ENCODE results near the gene HINT3.
"Not testable (repeated sequence)": the region's sequence is repeated elsewhere in the genome, so short reads cannot be mapped to it uniquely, and the experiment has no call there.

HINT3 gene

GRCh38 chr6:125963817-125964216 lies 7.2 kb downstream of the HINT3 start:
- DNase-seq, result no peak

- no peak for DNase-seq
Measured at GRCh38 chr6:125966569-125966968, 10.0 kb downstream of the HINT3 start.

- DNase-seq, result no peak
Measured at GRCh38 chr6:125968493-125968892, 11.9 kb downstream of the HINT3 start.

DNA sequence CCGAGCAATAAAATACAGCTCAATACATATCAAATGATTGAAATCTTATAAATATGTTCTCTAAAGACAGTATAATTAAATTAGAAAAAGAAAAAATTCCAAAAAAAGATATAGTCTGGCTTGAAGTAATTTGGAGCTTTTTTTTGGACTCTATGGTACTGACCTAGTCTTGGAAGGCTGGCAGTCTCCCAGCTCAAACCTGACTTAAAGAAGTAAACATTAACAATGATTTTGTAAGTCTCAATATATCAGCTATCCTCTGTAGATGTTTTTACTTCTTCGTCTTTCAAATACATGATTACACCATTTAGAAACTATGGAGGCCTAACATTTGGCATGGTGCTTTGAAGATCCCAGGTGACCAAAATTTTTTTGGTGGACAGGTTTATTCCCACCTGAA lies 14.2 kb downstream of the HINT3 start:
- DNase-seq, result no peak

GRCh38 chr6:125972478-125972877 lies 15.9 kb downstream of the HINT3 start:
- DNase-seq, result not testable (repeated sequence)

DNA sequence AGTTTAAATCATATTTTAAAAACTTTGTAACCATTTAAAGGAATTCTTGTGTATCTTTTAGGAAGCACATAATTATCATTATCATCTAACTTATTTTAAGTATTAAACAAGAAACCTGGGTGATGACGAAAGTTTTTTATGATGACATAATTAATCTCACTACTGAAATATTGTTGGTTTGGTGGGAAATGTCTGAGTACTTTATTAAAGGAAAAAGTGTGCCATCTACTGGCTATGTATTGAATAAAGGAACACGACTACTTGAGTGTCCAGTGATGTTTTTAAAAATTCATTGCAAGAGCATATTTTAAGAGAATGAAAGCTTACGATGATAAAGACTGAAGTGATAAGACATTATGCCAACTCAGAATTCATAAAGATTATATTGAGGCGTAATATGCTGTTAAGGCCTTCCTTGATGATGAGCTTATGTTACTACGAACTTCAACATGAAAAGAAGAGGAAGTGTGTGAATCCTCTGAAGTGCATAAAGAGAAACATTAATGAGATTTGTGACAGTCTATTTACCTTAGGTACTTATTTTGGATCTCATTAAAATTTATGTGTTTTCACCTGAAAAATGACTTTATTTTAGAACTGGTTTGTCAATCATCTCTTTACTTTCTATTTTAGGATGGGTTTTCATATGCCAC lies 17.8 kb downstream of the HINT3 start:
- peak; percentile 32 for DNase-seq

DNA sequence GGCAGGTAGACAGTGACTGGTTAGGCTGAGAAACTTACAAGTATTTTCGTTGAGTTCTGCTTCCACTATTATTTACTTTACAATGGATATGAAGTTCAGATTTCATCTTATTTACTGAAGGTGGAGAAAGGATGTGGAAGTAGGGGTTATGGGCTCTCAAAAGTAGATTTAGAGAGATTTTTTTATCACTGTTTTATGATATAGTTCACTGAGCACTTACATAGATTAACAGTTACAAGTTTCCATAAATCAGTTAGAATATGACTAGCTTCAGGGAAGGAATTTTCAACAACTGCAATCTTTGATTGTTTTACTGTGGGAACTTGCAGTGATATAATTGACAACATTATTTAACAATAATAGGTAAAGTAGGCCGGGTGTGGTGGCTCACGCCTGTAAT lies 22.5 kb downstream of the HINT3 start:
- no peak for DNase-seq

GRCh38 chr6:125981571-125982185 lies 25.1 kb downstream of the HINT3 start:
- no peak for DNase-seq

DNA sequence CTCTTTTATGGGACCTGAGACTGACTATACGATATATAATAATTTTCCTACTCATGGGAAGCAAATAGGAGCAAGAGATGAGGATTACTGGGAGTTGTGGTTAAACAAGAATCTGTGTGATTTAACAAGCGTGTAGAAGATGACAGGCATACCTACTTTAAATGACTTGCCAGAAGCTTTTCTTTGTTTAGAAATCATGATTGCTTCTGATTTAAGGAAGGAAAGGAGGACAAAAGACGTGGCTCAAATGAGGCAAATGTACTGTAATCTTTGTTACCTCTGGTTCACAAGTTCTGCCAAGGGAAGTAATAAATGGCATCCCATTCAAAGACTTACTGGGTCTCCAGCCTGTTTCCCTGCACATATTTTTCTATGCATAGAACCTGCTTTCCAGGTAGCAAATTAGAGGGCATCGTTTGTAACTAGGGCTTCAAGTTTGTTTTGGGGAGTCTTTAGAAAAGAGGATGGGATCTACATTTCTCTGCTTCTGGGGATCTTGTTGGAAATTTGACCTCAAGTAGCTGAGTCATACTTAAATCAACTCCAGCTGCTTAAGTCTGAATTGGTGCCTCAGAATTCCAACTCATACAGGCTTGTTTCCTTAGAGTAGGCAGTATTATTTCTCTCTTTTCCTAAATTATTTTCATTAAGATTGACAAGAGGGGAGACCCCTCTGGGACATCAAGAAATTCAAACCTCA lies 26.8 kb downstream of the HINT3 start:
- DNase-seq, result no peak

GRCh38 chr6:125984311-125984710 lies 27.7 kb downstream of the HINT3 start:
- no peak for DNase-seq

DNA sequence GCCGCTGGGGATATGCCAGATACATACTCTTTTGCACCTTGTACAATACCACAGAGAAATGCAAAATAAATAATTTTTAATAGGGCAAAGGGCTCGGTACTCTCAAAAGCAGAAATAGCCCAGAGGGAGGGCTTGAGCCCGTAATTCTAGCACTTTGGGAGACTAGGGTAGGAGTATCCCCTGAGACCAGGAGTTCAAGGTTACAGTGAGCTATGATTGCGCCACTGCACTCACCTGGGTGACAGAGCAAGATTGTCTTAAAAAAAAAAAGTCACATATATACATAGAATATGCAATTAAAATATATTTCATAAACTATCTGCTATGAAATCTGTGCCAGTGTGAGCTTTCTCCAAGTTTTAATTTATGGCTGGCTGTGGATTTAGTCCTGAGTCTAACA lies 29.0 kb downstream of the HINT3 start:
- no peak for DNase-seq

GRCh38 chr6:125985979-125986300 lies 29.4 kb downstream of the HINT3 start:
- no peak for DNase-seq

- DNase-seq, result peak; percentile 77
Measured at GRCh38 chr6:125986301-125987025, 29.9 kb downstream of the HINT3 start, which contains the start of gene TRMT11. TSS of gene TRMT11 (plus strand) at chr6:125986540. CDS start at chr6:125986551, 11 bp downstream.

- DNase-seq, result no peak
Measured at GRCh38 chr6:125987026-125987617, 30.6 kb downstream of the HINT3 start.

GRCh38 chr6:125988280-125988679 lies 31.7 kb downstream of the HINT3 start:
- DNase-seq, result no peak

DNA sequence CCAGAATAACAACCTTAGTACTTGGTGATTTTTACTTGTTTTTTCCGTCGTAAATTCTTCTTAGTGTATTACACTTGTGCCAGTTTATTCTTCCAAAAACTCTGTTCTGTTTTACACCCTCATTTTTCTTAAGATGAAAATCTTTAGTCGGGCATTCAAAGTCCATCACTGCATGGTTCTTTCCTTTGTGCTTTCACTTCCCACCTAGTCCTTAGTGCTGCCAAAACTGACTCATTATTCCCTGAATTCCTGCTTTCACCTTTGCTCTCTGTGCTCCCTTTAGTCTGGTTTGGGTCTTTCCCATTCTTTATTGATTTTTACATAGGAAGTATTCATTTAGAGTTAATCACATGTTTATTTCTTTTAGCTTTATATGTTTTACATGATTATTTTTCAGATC lies 33.1 kb downstream of the HINT3 start:
- DNase-seq, result no peak

- DNase-seq, result no peak
Measured at GRCh38 chr6:125991653-125992052, 35.1 kb downstream of the HINT3 start.

DNA sequence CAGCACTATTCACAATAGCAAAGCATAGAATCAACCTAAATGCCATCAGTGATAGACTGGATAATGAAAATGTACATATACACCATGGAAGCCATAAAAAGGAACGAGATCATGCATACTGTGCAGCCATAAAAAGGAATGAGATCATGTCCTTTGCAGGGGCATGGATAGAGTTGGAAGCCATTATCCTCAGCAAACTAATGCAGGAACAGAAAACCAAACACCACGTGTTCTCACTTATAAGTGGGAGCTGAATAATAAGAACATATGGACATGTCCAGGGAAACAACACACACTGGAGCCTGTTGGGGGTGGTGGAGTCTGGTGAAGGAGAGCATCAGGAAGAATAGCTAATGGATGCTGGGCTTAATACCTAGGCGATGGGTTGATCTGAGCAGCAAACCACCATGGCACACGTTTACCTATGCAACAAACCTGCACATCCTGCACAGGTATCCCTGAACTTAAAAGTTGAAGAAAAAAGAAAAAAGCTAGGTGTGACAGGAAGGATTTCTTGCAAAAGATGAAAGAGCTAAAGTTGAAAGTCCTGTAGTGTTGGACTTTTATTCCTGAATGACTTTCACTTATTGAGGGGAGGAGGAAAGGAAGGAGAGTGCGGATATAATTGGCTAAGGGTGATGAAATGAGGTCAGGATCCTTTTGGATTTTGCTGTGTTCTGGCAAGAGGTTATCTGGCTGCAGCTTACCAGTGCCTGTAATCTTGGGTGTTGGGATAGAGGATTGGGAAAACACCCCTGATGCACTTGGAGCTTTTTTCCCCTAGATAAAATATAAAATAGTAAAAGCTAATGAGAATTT lies 38.3 kb downstream of the HINT3 start:
- DNase-seq, result no peak

DNA sequence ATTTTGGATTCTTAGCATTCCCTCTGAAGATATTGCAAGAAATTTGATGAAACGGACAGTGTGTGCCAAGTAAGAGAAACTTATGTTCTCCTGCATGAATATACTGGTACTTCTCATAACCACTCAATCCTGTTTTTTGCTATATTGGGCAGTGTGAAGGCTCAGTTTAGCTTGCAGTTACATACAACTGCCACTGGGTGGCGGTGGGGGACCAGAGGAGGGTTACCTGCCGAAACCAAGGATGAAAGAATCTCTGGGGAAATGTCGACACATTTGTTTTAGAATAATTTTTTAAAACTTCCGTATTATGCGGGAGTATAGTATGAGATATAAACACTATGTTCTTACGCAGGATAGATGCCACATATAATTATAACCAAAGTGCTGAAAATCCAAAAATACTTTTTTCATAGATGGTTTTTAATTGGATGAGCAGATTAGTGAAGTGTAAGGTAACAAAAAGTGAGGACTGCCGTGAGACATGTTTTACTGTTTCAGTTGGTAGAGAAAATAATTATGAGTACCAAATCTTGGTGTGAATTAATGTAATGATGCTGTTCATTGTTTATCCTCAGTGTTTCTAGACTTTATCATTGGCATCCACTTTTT lies 39.5 kb downstream of the HINT3 start:
- peak; percentile 50 for DNase-seq

DNA sequence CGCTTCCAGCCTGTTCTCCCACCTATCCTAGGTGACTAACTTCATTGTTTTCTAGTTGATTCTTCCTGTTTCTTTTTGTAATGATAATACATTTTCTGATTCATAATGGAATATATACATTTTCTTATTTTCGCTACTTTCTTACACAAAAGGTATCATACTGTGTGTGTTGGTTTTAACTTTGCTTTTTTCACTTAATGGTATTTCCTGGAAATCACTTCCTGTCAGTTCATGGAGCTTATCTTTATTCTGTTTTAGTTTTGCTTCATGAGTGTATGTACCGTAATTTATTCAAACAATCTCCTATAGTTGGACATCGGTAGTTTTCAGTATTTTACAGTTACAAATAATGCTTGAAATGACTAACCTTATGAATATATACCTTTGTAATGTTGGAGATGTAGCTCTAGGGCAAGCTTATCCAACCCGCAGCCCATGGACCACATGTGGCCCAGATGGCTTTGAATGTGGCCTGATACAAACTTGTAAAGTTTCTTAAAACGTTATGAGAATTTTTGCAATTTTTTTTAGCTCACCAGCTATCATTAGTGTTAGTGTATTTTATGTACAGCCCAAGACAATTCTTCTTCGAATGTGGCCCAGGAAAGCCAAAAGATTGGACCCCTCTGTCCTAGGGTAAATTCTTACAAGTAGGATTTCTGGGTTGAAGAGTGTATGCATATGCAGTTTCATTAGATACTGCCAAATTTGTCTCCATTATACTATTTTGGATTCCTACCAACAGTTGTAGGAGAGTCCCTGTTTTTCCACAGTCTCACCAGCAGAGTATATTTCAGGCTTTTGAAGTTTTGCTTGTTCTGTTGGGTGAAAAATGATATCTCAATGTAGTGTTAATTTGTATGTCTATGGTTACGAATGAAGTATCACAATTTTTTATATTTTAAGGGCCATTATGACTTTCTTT lies 46.4 kb downstream of the HINT3 start:
- peak; percentile 25 for DNase-seq

DNA sequence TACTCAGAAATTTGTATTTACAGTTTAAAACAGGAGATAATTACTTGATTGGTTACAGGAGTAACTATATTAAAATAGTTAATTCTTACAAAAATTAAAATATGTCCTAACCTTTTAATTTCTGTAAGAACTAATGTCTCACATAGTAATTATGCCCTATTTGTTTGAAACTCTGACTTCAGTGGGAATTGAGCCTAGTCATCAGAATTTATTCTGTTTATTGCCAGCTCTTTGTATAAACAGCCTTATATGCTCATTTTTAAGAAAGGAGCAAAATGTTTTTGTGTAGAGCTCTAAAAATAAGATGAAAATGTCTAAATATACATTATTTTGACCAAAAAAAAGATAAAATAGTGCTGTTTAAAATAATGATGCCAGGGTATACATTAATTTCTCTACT lies 51.2 kb downstream of the HINT3 start:
- DNase-seq, result no peak

All from NCI-H446 treated with DMSO at 0.1 percent for 48 hours (cell line).